Thyroid gland (tissue), 4 donors: ENCODE data around the gene SLC9A8.

ENCODE experiments used
- CTCF ChIP-seq, 6 experiments: fragments of 200-600 bp in 3 of 6; fragments of 450-650 bp in 3 of 6; sonication (generic) in 3 of 6; IDR thresholded peaks; one replicate each; pipeline ENCODE4 v1.5.1; 2016 to 2019; ENCODE audit warnings: antibody characterized with exemption in 6 of 6, mild to moderate bottlenecking in 2 of 6, inconsistent platforms in 1 of 6, moderate library complexity in 1 of 6
- POLR2A ChIP-seq, 2 donors: fragments of 450-650 bp; IDR thresholded peaks; one replicate each; pipeline ENCODE4 v1.6.1; 2017; ENCODE audit warnings: antibody characterized with exemption in 2 of 2, mild to moderate bottlenecking in 2 of 2, moderate library complexity in 1 of 2

- TF ChIP-seq CTCF (IDR thresholded peaks at IDR 0.05) = no peak
- TF ChIP-seq POLR2A (IDR thresholded peaks at IDR 0.05) = no peak
Measured at GRCh38 chr20:49854190-49854875, 41.7 kb downstream of the SLC9A8 start.
